K562 (cell line): ENCODE results near the gene INSYN2B. TPM values are rescaled to one million over a fixed set of nuclear protein-coding genes. Genes with fewer than 3 reads are reported as not detected.

Experiments used
- ATAC-seq: fragments of 200-7000 bp; cut with Tn5 transposase; 3 replicates; pipeline ENCODE4 v1.9.1; 2020; ENCODE audit warnings: moderate library complexity
- BruUV-seq: library from RNA; stranded (reverse); fragments of 400-500 nt; replicated peaks from 2 replicates; lab custom pipeline; 2021; lab: Mats Ljungman, UMichigan
- CTCF ChIA-PET: fragments of 300-600 bp; formaldehyde crosslinking; extraction: SDS; loops from one replicate; lab custom pipeline; 2021; ENCODE audit warnings: low intra/inter-chr PET ratio; lab: Yijun Ruan, JAX
- POLR2A ChIA-PET: fragments of 300-600, 350-650 bp; sonication (Branson Sonifier 250); formaldehyde crosslinking; extraction: SDS; loops from one replicate; lab custom pipeline; 2021; ENCODE audit warnings: antibody characterized with exemption, inconsistent platforms; lab: Yijun Ruan, JAX
- DNase-seq, 4 experiments: peaks; one replicate each; pipeline versions ENCODE4 v3.0.0 to v3.0.0-alpha.2; 2011 to 2018; ENCODE audit warnings: low spot score in 3 of 4, mixed read lengths in 3 of 4; ENCODE audit errors: extremely low read depth in 1 of 4
- FAIRE-seq: peaks from 2 replicates; lab custom pipeline; 2011; peaks lifted over from hg19 to GRCh38; lab: Jason Lieb, UNC
- H2AFZ ChIP-seq: 2 replicates; pipeline ENCODE4 v1.6.0; 2011; ENCODE audit warnings: low read depth, low read length, control low read depth, inconsistent platforms
- H3K27ac ChIP-seq: fragments of 200-600 bp; 3 replicates; pipeline ENCODE4 v1.8.0; 2011; ENCODE audit warnings: low read depth, mild to moderate bottlenecking, control low read depth, inconsistent platforms, low read length, moderate library complexity, mixed read lengths; ENCODE audit errors: extremely low read depth
- H3K27me3 ChIP-seq, 2 experiments: fragments of 300-600 bp in 1 of 2; 2 replicates in 1 of 2; 3 replicates in 1 of 2; pipeline versions ENCODE4 v1.6.0 to v1.8.0; 2011; ENCODE audit warnings: inconsistent platforms in 2 of 2, low read length in 2 of 2, mild to moderate bottlenecking in 1 of 2, mixed read lengths in 1 of 2, moderate library complexity in 1 of 2; ENCODE audit not compliant: control insufficient read depth in 2 of 2, insufficient read depth in 2 of 2
- H3K36me3 ChIP-seq: fragments of 300-600 bp; 3 replicates; pipeline ENCODE4 v1.8.0; 2011; ENCODE audit warnings: mild to moderate bottlenecking, low read length, inconsistent platforms; ENCODE audit not compliant: control insufficient read depth, insufficient read depth
- H3K4me1 ChIP-seq, 2 experiments: fragments of 200-600 bp in 1 of 2; replicated peaks in 1 of 2; 2 replicates in 1 of 2; 3 replicates in 1 of 2; pipeline versions ENCODE4 v1.5.1 to v1.8.0; 2011; ENCODE audit warnings: inconsistent platforms in 2 of 2, low read length in 2 of 2, mild to moderate bottlenecking in 1 of 2, mixed read lengths in 1 of 2, moderate library complexity in 1 of 2; ENCODE audit not compliant: control insufficient read depth in 2 of 2, insufficient read depth in 2 of 2
- H3K4me2 ChIP-seq: 2 replicates; pipeline ENCODE4 v1.6.1; 2011; ENCODE audit warnings: low read length, control low read depth, inconsistent platforms, mixed read lengths; ENCODE audit not compliant: insufficient read depth
- H3K4me3 ChIP-seq: fragments of 200-600 bp; sonication (generic), shearing (Covaris generic); 2 replicates; pipeline ENCODE4 v1.5.1; 2016; ENCODE audit warnings: control low read depth, inconsistent platforms
- H3K79me2 ChIP-seq: fragments of 200-600 bp; 3 replicates; pipeline ENCODE4 v1.8.0; 2011; ENCODE audit warnings: low read length, inconsistent platforms; ENCODE audit not compliant: control insufficient read depth, insufficient read depth
- H3K9ac ChIP-seq, 2 experiments: 2 replicates each; pipeline versions ENCODE4 v1.6.0 to v1.6.1; 2011; ENCODE audit warnings: low read depth in 2 of 2, low read length in 2 of 2, control low read depth in 1 of 2, inconsistent platforms in 1 of 2, mild to moderate bottlenecking in 1 of 2, mixed read lengths in 1 of 2; ENCODE audit not compliant: insufficient read depth in 1 of 2
- H3K9me1 ChIP-seq: one replicate; pipeline ENCODE4 v1.6.0; 2011; ENCODE audit warnings: inconsistent platforms, mild to moderate bottlenecking, low read length, moderate library complexity; ENCODE audit not compliant: control insufficient read depth, insufficient read depth
- H3K9me3 ChIP-seq: replicated peaks from 2 replicates; pipeline ENCODE4 v1.5.1; 2011; ENCODE audit warnings: low read depth, low read length, inconsistent platforms; ENCODE audit not compliant: control insufficient read depth, insufficient read depth
- H4K20me1 ChIP-seq: replicated peaks from 2 replicates; pipeline ENCODE4 v1.6.1; 2011; ENCODE audit warnings: low read length, inconsistent platforms, mixed read lengths; ENCODE audit not compliant: control insufficient read depth, insufficient read depth
- CBX3 ChIP-seq, 2 experiments: IDR thresholded peaks; 1 replicate in 1 of 2; 2 replicates in 1 of 2; pipeline ENCODE4 v1.6.1; 2012; ENCODE audit warnings: inconsistent platforms in 2 of 2, low read length in 2 of 2, borderline replicate concordance in 1 of 2, control low read depth in 1 of 2
- CGGBP1 ChIP-seq: fragments of 250-450 bp; sonication (Bioruptor Pico); IDR thresholded peaks from 2 replicates; pipeline ENCODE4 v1.9.0; 2021; ENCODE audit warnings: mild to moderate bottlenecking
- GATAD2B ChIP-seq: fragments of 450-650 bp; IDR thresholded peaks from 2 replicates; pipeline ENCODE4 v1.6.1; 2017; ENCODE audit warnings: mild to moderate bottlenecking, borderline replicate concordance
- HOXB6 ChIP-seq: fragments of 250-450 bp; sonication (Bioruptor Pico); IDR thresholded peaks from 2 replicates; pipeline ENCODE4 v1.5.1; 2022; ENCODE audit warnings: mild to moderate bottlenecking, borderline replicate concordance
- KDM5B ChIP-seq: fragments of 200-600 bp; sonication (generic); IDR thresholded peaks from 2 replicates; pipeline ENCODE4 v1.6.1; 2012; ENCODE audit warnings: low read depth, mild to moderate bottlenecking, moderate library complexity, low read length, control low read depth, inconsistent platforms; ENCODE audit not compliant: insufficient replicate concordance
- MECOM ChIP-seq: fragments of 250-450 bp; sonication (Bioruptor Pico); IDR thresholded peaks from 2 replicates; pipeline ENCODE4 v1.8.0; 2022; ENCODE audit warnings: inconsistent platforms
- MEF2A ChIP-seq: IDR thresholded peaks from 2 replicates; pipeline ENCODE4 v1.6.1; 2011; ENCODE audit warnings: low read depth, mild to moderate bottlenecking, low read length, moderate library complexity; ENCODE audit not compliant: control insufficient read depth
- PHF20 ChIP-seq: fragments of 450-650 bp; IDR thresholded peaks from 2 replicates; pipeline ENCODE4 v1.6.1; 2018; ENCODE audit not compliant: partially characterized antibody
- PML ChIP-seq: IDR thresholded peaks from 2 replicates; pipeline ENCODE4 v1.6.1; 2012; ENCODE audit warnings: low read length, inconsistent platforms
- TARDBP ChIP-seq: fragments of 450-650 bp; IDR thresholded peaks from 2 replicates; pipeline ENCODE4 v1.6.1; 2016
- TSC22D4 ChIP-seq: fragments of 450-650 bp; IDR thresholded peaks from 2 replicates; pipeline ENCODE4 v1.6.1; 2016; ENCODE audit warnings: missing genetic modification characterization, missing biosample characterization, control low read depth
- VEZF1 ChIP-seq: fragments of 200-800 bp; sonication (Bioruptor generic); IDR thresholded peaks from 2 replicates; pipeline ENCODE4 v1.6.1; 2017; ENCODE audit warnings: missing genetic modification characterization, missing compliant biosample characterization
- ZMIZ1 ChIP-seq, 2 experiments: fragments of 150-350 bp in 1 of 2; IDR thresholded peaks; 2 replicates each; pipeline ENCODE4 v1.6.1; 2012 to 2016; ENCODE audit warnings: low read depth in 2 of 2, low read length in 2 of 2, mild to moderate bottlenecking in 1 of 2, moderate library complexity in 1 of 2
- ZNF133 ChIP-seq: fragments of 250-450 bp; sonication (Bioruptor Pico); IDR thresholded peaks from 2 replicates; pipeline ENCODE4 v1.4.0; 2020; ENCODE audit warnings: mild to moderate bottlenecking
- ZNF140 ChIP-seq: fragments of 250-450 bp; sonication (Bioruptor Pico); IDR thresholded peaks from 2 replicates; pipeline ENCODE4 v1.8.0; 2021; ENCODE audit warnings: moderate library complexity, mild to moderate bottlenecking, inconsistent platforms
- ZNF695 ChIP-seq: fragments of 450-650 bp; formaldehyde crosslinking; IDR thresholded peaks from 2 replicates; pipeline ENCODE4 v1.4.0; 2020; ENCODE audit warnings: mild to moderate bottlenecking, moderate library complexity
- WGBS: fragments of 100-300 bp; shearing (Covaris generic); methylation state at CpG from one replicate; pipeline ENCODE4 v1.1.6; 2016; ENCODE audit warnings: low coverage, mixed read lengths; ENCODE audit not compliant: insufficient coverage; ENCODE audit errors: missing lambda C conversion rate; 5-methylcytosine and 5-hydroxymethylcytosine counted together
- in situ Hi-C: fragments of 300-500 bp; cut with MboI; formaldehyde crosslinking; loops from 4 replicates; pipeline ENCODE4 v1.15.0; 2018; ENCODE audit warnings: inconsistent platforms, mixed read lengths
- intact Hi-C: fragments of 100-400 bp; cut with micrococcal nuclease; formaldehyde crosslinking; loops from 2 replicates; pipeline ENCODE4 v1.14.2; 2022
- polyA plus RNA-seq, 8 experiments: library from polyadenylated mRNA; depleted of rRNA in 4 of 8; stranded (reverse) in 5 of 8; unstranded in 3 of 8; fragments of >200 nt; fragmentation: Nextera tagmentation in 2 of 8; fragmentation: Illumina TruSeq in 1 of 8; extraction: Ambion mirVana in 2 of 8; extraction: Trizol in 1 of 8; gene quantifications; 2 replicates each; pipeline versions ENCODE4 v1.2.1 to v1.2.3, GENCODE V29; 2011 to 2014; ENCODE audit warnings: inconsistent platforms in 1 of 8, missing spikeins in 1 of 8
- total RNA-seq, 7 experiments: library from RNA; depleted of rRNA in 6 of 7; stranded (reverse); fragments of >200 nt in 6 of 7; fragmentation: Illumina TruSeq in 2 of 7; extraction: Trizol in 2 of 7; gene quantifications; 2 replicates each; pipeline versions ENCODE4 v1.2.1 to v1.2.3, GENCODE V29; 2011 to 2021; ENCODE audit warnings: low replicate concordance in 1 of 7

The INSYN2B gene
- total and polyA plus RNA-seq, 9 of the 15 experiments (the other 6 are each of a cell fraction or from before 2014, with no cell fraction given): not detected

- Histone ChIP-seq H3K9me3 (no peaks in the 10 kb centered on the region), H3K9ac (no peak overlapping the region), H3K36me3 (no peaks in the 10 kb centered on the region), H3K4me2 (no peak overlapping the region), H3K27ac (no peak overlapping the region), H4K20me1 (no peaks in the 10 kb centered on the region), H2AFZ (peak overlapping the region; percentile 30; the same call in 1 of the 2 replicates), H3K9me1 (no peaks in the 10 kb centered on the region), H3K4me3 (no peak overlapping the region), H3K4me1 (no peaks in the 10 kb centered on the region; a peak in 1 of 5 replicates), H3K79me2 (no peaks in the 10 kb centered on the region), H3K27me3 (no peaks in the 10 kb centered on the region; a peak in 1 of 5 replicates)
- FAIRE-seq (no peak), DNase-seq (no peak), ATAC-seq (no peak)
- CTCF ChIA-PET: interaction anchor here (0.6 to 1.2 kb wide), 3 partner anchors 203 to 992 kb away, joined by 3 read pairs; no protein-coding TSS in a partner anchor
- in situ Hi-C loops: loop anchor here (10.0 kb wide), 1 partner anchor 275 kb away; no protein-coding TSS in a partner anchor
- no TSS peak for BruUV-seq
- TF ChIP-seq PHF20 (no peak), TARDBP (no peak), ZMIZ1 (IDR thresholded peaks at IDR 0.05; ENCODE audit: low read depth in 2 of 2, low read length in 2 of 2) (no peak), MEF2A (no peak), ZNF140 (no peak), PML (no peak), ZNF695 (CRISPR knock-in tag) (no peak), MECOM (CRISPR knock-in tag) (no peak), TSC22D4 (tag) (no peak), CBX3 (IDR thresholded peaks at IDR 0.05; ENCODE audit: borderline replicate concordance in 1 of 2, low read length in 2 of 2) (no peak), VEZF1 (CRISPR knock-in tag) (no peak), CGGBP1 (CRISPR knock-in tag) (no peak), KDM5B (no peak), HOXB6 (no peak), ZNF133 (CRISPR knock-in tag) (no peak), GATAD2B (no peak)
- intact Hi-C loops: loop anchor here (1.0 to 10.0 kb wide), 3 partner anchors 175 to 279 kb away; no protein-coding TSS in a partner anchor
- POLR2A ChIA-PET: interaction anchor here (0.7 to 1.8 kb wide), 3 partner anchors 22 to 278 kb away, joined by 4 to 6 read pairs (median 4); no protein-coding TSS in a partner anchor
- WGBS: 12% methylated on average over 3 of the region's 3 CpGs
Measured at GRCh38 chr5:169979871-169980270, 424 bp downstream of the INSYN2B start.
